Muscle of leg (tissue), 11 donors: ENCODE results near the gene KRTAP12-1. TPM values are rescaled to one million over a fixed set of nuclear protein-coding genes. Genes with fewer than 3 reads are reported as not detected.

Experiments
- DNase-seq: peaks from one replicate; pipeline ENCODE4 v3.0.0; 2013
- H3K27ac ChIP-seq: one replicate; pipeline ENCODE4 v1.5.1; 2013; ENCODE audit warnings: mild to moderate bottlenecking, low read length, control low read depth
- H3K27me3 ChIP-seq: one replicate; pipeline ENCODE4 v1.6.1; 2013; ENCODE audit warnings: low read length; ENCODE audit not compliant: control insufficient read depth, insufficient read depth
- H3K36me3 ChIP-seq: one replicate; pipeline ENCODE4 v1.6.1; 2013; ENCODE audit warnings: low read length; ENCODE audit not compliant: control insufficient read depth, insufficient read depth
- H3K4me1 ChIP-seq: one replicate; pipeline ENCODE4 v1.6.1; 2013; ENCODE audit warnings: low read length; ENCODE audit not compliant: control insufficient read depth, insufficient read depth
- H3K4me3 ChIP-seq: one replicate; pipeline ENCODE4 v1.5.1; 2013; ENCODE audit warnings: low read length, control low read depth
- H3K9me3 ChIP-seq: replicated peaks from 2 replicates; pipeline ENCODE4 v1.6.1; 2013; ENCODE audit warnings: low read depth, low read length; ENCODE audit not compliant: control insufficient read depth
- WGBS: methylation state at CpG from one replicate; pipeline ENCODE4 v1.1.5; 2013; ENCODE audit warnings: missing lambda C conversion rate; ENCODE audit not compliant: insufficient coverage; 5-methylcytosine and 5-hydroxymethylcytosine counted together
- polyA plus RNA-seq, 8 donors: library from polyadenylated mRNA; unstranded; fragments of 120-200 nt; gene quantifications; one replicate each; pipeline versions ENCODE4 v1.2.1 to v1.2.3, GENCODE V29; 2013; ENCODE audit warnings: inconsistent platforms in 1 of 8, low replicate concordance in 1 of 8; ENCODE audit not compliant: insufficient read length in 8 of 8, insufficient read depth in 1 of 8
- total RNA-seq: library from RNA; stranded (reverse); fragments of 120-200 nt; gene quantifications from one replicate; pipeline ENCODE4 v1.2.4, GENCODE V29; 2013

Gene KRTAP12-1
- total and polyA plus RNA-seq, 9 donors: not detected

DNA sequence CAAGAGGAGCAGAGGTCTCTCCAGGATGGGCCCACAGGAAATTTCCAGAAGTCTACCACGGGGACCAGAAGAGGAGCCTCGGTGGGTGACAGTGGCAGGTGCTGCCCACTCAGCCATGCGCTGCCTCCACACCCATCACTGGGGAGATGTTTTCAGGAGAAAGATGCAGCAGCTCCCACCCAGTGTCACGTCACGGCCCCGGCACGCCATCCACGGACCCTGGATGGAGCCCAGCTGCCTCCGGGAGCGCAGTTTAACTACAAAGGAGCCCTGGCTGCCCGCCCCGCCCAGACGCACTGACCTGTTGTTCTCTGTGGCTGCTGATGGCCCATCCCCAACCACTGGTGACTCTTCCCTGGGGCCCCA lies 22.7 kb upstream of the KRTAP12-1 start:
- WGBS: 16% methylated on average over 13 of the region's 13 CpGs
- Histone ChIP-seq H3K4me1 (peaks cover 14% of the 10 kb centered on the region), H3K36me3 (no peaks in the 10 kb centered on the region), H3K4me3 (no peak overlapping the region), H3K27ac (no peak overlapping the region), H3K27me3 (peaks cover 91% of the 10 kb centered on the region), H3K9me3 (no peaks in the 10 kb centered on the region)
- DNase-seq: no peak

GRCh38 chr21:44703731-44704635 lies 22.0 kb upstream of the KRTAP12-1 start:
- Histone ChIP-seq H3K4me3 (no peak overlapping the region), H3K27me3 (peaks cover 90% of the 10 kb centered on the region), H3K4me1 (peaks cover 7% of the 10 kb centered on the region), H3K9me3 (no peaks in the 10 kb centered on the region), H3K27ac (no peak overlapping the region), H3K36me3 (no peaks in the 10 kb centered on the region)
- WGBS: 38% methylated on average over 8 of the region's 13 CpGs
- no peak for DNase-seq

DNA sequence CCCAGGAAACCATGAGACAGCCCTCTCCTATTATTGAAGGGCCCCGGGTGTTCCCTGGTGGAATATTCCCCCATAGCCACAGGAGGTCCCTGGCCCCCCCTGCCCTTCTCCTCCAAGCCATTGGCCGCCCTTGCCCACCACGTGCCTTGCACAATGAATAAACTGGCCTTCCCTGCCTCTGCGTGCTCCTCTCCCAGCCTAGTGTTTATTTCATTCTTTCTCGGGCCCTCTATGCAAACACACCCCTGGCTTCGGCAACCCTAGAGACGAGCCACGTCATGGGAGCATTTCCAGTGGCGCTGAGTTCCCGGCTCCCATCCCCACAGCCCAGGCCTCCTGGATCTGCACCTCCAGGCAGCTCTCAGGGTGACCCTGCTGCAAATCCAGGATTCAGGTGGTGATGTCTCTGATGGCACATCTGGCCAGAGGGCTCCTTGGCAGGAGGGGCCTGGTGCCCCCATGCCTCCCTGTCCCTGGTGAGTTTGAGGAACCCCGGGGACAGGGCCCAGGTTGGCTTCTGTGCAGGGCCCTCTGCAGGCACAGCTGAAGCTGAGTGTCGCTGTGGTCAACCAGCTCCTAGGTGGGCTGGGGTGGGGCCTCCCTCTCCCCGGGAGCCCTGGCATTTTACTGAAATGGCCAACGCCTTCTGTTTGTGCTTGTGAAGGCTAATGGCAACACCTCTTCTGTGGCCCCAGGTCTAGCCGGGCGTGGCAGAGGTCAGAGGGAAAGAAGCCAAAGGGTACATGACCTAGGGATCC lies 21.2 kb upstream of the KRTAP12-1 start:
- 41% methylated on average over 15 of the region's 16 CpGs for WGBS
- Histone ChIP-seq H3K4me3 (no peak overlapping the region), H3K4me1 (peaks cover under 1% of the 10 kb centered on the region), H3K27me3 (peaks cover 89% of the 10 kb centered on the region), H3K9me3 (no peaks in the 10 kb centered on the region), H3K27ac (no peak overlapping the region), H3K36me3 (no peaks in the 10 kb centered on the region)
- DNase-seq: no peak

DNA sequence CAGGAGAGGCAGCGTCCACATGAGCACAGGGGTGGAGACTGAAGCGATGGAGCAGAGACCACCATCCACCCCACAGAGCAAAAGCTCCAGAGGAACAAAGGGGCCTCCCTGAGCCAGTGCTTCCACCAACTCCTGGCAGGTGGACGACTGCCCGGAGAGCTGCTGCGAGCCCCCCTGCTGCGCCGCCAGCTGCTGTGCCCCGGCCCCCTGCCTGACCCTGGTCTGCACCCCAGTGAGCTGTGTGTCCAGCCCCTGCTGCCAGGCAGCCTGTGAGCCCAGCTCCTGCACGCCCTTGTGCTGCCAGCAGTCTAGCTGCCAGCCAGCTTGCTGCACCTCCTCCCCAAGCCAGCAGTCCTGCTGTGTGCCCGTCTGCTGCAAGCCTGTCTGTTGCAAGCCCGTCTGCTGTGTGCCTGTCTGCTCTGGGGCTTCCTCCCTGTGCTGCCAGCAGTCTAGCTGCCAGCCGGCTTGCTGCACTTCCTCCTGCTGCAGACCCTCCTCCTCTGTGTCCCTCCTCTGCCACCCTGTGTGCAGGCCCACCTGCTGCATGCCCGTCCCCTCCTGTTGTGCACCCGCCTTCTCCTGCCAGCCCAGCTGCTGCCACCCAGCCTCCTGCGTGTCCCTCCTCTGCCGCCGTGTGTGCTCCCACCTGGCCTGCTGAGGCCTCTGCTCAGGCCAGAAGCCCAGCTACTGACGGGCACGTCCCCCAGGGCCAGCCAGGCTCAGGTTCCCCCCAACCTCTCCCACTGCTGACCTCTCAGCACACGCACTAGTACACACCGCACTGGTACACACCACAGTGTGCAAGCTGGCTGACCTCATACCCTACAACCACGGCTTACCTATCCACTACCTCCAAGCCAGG lies 20.4 kb upstream of the KRTAP12-1 start:
- Histone ChIP-seq H3K36me3 (no peaks in the 10 kb centered on the region), H3K4me3 (no peak overlapping the region), H3K27me3 (peaks cover 89% of the 10 kb centered on the region), H3K4me1 (peaks cover 4% of the 10 kb centered on the region), H3K27ac (no peak overlapping the region), H3K9me3 (no peaks in the 10 kb centered on the region)
- no peak for DNase-seq
- WGBS: 63% methylated on average over 22 of the region's 22 CpGs

GRCh38 chr21:44701541-44701940 lies 19.6 kb upstream of the KRTAP12-1 start:
- Histone ChIP-seq H3K27me3 (peaks cover 87% of the 10 kb centered on the region), H3K9me3 (no peaks in the 10 kb centered on the region), H3K4me1 (peaks cover 4% of the 10 kb centered on the region), H3K36me3 (no peaks in the 10 kb centered on the region), H3K27ac (no peak overlapping the region), H3K4me3 (no peak overlapping the region)
- 17% methylated on average over 12 of the region's 12 CpGs for WGBS
- DNase-seq: no peak

GRCh38 chr21:44701023-44701400 lies 19.0 kb upstream of the KRTAP12-1 start:
- H3K27ac ChIP-seq: no peak overlapping the region
- no peak for DNase-seq
- H3K36me3 ChIP-seq: no peaks in the 10 kb centered on the region
- WGBS: 84% methylated on average over 6 of the region's 14 CpGs
- no peak overlapping the region for H3K4me3 ChIP-seq
- H3K9me3 ChIP-seq: no peaks in the 10 kb centered on the region
- peaks cover 83% of the 10 kb centered on the region for H3K27me3 ChIP-seq
- H3K4me1 ChIP-seq: peaks cover 4% of the 10 kb centered on the region

GRCh38 chr21:44700101-44701022 lies 18.4 kb upstream of the KRTAP12-1 start:
- no peaks in the 10 kb centered on the region for H3K36me3 ChIP-seq
- no peak for DNase-seq
- 52% methylated on average over 16 of the region's 21 CpGs for WGBS
- no peak overlapping the region for H3K4me3 ChIP-seq
- no peak overlapping the region for H3K27ac ChIP-seq
- H3K27me3 ChIP-seq: peaks cover 81% of the 10 kb centered on the region
- H3K4me1 ChIP-seq: peaks cover 4% of the 10 kb centered on the region
- no peaks in the 10 kb centered on the region for H3K9me3 ChIP-seq

DNA sequence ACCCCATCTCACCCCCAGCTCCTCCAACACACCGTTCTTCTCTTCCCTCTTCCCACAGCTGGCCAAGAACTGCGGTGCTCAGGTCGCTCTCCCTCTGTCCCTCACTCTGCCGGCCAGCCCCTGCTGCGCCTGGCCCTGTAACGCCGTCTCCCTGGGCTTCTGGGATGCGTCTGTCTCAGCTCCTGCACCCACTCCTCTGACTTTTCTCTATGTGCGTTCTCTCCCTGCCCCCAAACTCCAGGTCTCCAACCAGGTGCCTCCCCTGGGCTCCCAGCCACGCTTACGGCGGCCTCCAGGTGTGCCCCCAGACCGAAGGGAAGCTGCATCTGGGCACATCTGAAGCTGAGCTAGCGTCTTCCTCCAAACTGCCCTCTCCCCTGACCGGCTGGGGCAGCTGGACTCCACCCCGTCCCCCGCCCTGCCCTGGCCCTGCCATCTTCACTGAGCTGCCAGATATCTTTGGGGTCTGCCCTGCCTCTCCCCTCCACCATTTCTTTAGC lies 17.6 kb upstream of the KRTAP12-1 start:
- Histone ChIP-seq H3K4me1 (peaks cover 4% of the 10 kb centered on the region), H3K9me3 (no peaks in the 10 kb centered on the region), H3K27ac (no peak overlapping the region), H3K36me3 (no peaks in the 10 kb centered on the region), H3K27me3 (peaks cover 83% of the 10 kb centered on the region), H3K4me3 (no peak overlapping the region)
- WGBS: 27% methylated on average over 14 of the region's 17 CpGs
- no peak for DNase-seq
